ENCODE results near the gene HELZ. TPM values are rescaled to one million over a fixed set of nuclear protein-coding genes. Genes with fewer than 3 reads are reported as not detected.

The HELZ gene
- total RNA-seq, 1 donor from 2014 or later: 71.0 TPM

DNA sequence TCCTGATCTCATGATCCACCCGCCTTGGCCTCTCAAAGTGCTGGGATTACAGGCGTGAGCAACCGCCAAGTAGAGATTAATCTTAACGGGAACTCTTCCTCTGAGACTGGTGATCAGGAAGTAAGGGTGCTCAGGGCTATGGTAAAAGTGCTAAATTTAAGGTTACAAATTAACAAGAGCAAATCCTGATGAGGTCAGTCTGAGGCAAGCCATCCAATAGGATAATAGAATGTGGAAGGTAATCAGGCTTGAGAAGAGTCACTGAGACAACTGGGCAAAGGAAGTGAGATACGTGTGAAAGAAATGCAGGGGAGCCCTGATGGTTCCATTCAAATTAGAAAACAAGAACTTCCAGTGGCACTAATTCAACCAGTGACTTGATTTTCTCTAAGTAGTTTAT lies 131.5 kb downstream of the HELZ start:
- no peak overlapping the region for H3K4me3 Mint-ChIP-seq (ENCODE audit: low read depth)
- H3K27me3 Mint-ChIP-seq: no peaks in the 10 kb centered on the region
- peaks cover 5% of the 10 kb centered on the region for H3K4me1 Mint-ChIP-seq (ENCODE audit: low read depth)
- no peak for DNase-seq (ENCODE audit: low spot score, unreplicated experiment)
- H3K36me3 Mint-ChIP-seq (ENCODE audit: insufficient read depth): peaks cover 48% of the 10 kb centered on the region
- TF ChIP-seq, protein P1, sequence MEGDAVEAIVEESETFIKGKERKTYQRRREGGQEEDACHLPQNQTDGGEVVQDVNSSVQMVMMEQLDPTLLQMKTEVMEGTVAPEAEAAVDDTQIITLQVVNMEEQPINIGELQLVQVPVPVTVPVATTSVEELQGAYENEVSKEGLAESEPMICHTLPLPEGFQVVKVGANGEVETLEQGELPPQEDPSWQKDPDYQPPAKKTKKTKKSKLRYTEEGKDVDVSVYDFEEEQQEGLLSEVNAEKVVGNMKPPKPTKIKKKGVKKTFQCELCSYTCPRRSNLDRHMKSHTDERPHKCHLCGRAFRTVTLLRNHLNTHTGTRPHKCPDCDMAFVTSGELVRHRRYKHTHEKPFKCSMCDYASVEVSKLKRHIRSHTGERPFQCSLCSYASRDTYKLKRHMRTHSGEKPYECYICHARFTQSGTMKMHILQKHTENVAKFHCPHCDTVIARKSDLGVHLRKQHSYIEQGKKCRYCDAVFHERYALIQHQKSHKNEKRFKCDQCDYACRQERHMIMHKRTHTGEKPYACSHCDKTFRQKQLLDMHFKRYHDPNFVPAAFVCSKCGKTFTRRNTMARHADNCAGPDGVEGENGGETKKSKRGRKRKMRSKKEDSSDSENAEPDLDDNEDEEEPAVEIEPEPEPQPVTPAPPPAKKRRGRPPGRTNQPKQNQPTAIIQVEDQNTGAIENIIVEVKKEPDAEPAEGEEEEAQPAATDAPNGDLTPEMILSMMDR (IDR thresholded peaks at IDR 0.05; ENCODE audit: unreplicated experiment): no peak
- H3K27ac Mint-ChIP-seq: no peak overlapping the region
- peaks cover 14% of the 10 kb centered on the region for H3K9me3 Mint-ChIP-seq (ENCODE audit: low read depth)

GRCh38 chr17:67111808-67112207 lies 133.2 kb downstream of the HELZ start:
- H3K27ac Mint-ChIP-seq: no peak overlapping the region
- peaks cover 46% of the 10 kb centered on the region for H3K36me3 Mint-ChIP-seq (ENCODE audit: insufficient read depth)

DNA sequence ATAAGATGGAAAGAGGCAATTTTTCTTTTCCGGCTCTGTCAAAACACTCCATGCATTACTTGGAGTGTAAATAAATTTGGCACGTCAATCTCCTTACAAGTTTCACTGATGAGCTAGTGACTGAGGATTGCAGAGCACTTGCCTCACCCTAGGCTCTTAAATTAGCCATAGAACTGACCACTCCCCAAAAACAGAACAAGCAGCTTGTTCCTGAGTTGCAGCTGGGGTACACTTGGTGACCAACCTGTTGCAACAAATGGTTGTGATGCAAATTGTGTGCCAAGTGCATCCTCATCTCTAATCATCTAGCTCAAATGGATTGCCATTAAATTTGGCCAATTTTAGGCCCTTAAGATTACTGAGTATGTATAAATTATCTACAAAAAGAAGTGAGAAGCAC lies 133.7 kb downstream of the HELZ start:
- no peak overlapping the region for H3K4me3 Mint-ChIP-seq (ENCODE audit: low read depth)
- DNase-seq (ENCODE audit: low spot score, unreplicated experiment): no peak
- H3K27ac Mint-ChIP-seq: no peak overlapping the region
- peaks cover 5% of the 10 kb centered on the region for H3K4me1 Mint-ChIP-seq (ENCODE audit: low read depth)
- no peaks in the 10 kb centered on the region for H3K27me3 Mint-ChIP-seq
- H3K9me3 Mint-ChIP-seq (ENCODE audit: low read depth): peaks cover 12% of the 10 kb centered on the region
- TF ChIP-seq, protein P1 (IDR thresholded peaks at IDR 0.05; ENCODE audit: unreplicated experiment): no peak
- peaks cover 42% of the 10 kb centered on the region for H3K36me3 Mint-ChIP-seq (ENCODE audit: insufficient read depth)

More at GRCh38 chr17:67111808-67112207, 133.2 kb downstream of the HELZ start:
- Mint-ChIP-seq H3K27me3 (no peaks in the 10 kb centered on the region), H3K4me1 (ENCODE audit: low read depth) (peaks cover 5% of the 10 kb centered on the region), H3K9me3 (ENCODE audit: low read depth) (peaks cover 14% of the 10 kb centered on the region), H3K4me3 (ENCODE audit: low read depth) (no peak overlapping the region)
- no peak for DNase-seq (ENCODE audit: low spot score, unreplicated experiment)
- TF ChIP-seq, protein P1 (IDR thresholded peaks at IDR 0.05; ENCODE audit: unreplicated experiment): no peak

DNA sequence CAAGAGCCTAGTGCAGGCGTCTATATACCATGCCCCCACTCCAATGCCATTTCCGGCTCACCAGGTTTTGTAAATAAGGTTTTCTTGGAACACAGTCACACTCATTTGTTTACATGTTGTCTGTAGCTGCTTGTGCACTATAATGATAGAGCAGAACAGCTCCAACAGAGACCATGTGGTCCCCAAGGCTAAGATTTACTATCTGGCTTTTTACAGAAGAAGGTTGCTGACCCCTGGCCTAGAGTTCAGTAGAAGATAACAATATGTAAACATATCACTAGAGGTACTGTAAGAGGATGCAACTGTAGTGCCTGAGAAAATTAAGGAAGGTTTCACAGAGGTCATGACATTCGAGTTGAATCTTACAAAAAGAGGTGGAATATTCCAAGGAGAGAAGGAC lies 134.4 kb downstream of the HELZ start:
- peaks cover 5% of the 10 kb centered on the region for H3K9me3 Mint-ChIP-seq (ENCODE audit: low read depth)
- H3K4me3 Mint-ChIP-seq (ENCODE audit: low read depth): no peak overlapping the region
- H3K27ac Mint-ChIP-seq: no peak overlapping the region
- no peaks in the 10 kb centered on the region for H3K27me3 Mint-ChIP-seq
- H3K36me3 Mint-ChIP-seq (ENCODE audit: insufficient read depth): peaks cover 36% of the 10 kb centered on the region
- H3K4me1 Mint-ChIP-seq (ENCODE audit: low read depth): peaks cover 5% of the 10 kb centered on the region
- TF ChIP-seq, protein P1 (IDR thresholded peaks at IDR 0.05; ENCODE audit: unreplicated experiment): no peak
- DNase-seq (ENCODE audit: low spot score, unreplicated experiment): no peak

DNA sequence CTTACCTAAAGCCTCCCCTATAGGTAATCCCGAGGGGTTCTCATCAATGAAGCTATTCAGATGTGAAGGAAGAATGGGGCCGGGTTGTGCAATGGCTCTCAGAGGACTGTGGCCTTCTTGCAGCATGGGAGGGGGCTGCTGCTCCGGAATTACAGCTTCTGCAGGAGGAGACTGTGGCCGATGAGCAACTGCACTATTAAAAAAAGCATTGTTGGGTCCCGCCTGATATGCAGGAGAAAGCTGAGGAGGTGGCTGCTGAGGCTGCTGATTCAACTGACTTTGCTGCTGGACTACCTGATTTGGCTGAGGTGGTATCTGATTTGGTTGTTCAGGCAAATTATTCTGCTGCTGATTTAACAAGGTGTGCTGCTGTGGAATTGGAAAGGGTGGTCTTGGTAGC lies 135.9 kb downstream of the HELZ start:
- TF ChIP-seq, protein P1 (IDR thresholded peaks at IDR 0.05; ENCODE audit: unreplicated experiment): no peak
- peaks cover 5% of the 10 kb centered on the region for H3K4me1 Mint-ChIP-seq (ENCODE audit: low read depth)
- H3K27me3 Mint-ChIP-seq: no peaks in the 10 kb centered on the region
- H3K36me3 Mint-ChIP-seq (ENCODE audit: insufficient read depth): peaks cover 36% of the 10 kb centered on the region
- no peak for DNase-seq (ENCODE audit: low spot score, unreplicated experiment)
- no peak overlapping the region for H3K4me3 Mint-ChIP-seq (ENCODE audit: low read depth)
- no peaks in the 10 kb centered on the region for H3K9me3 Mint-ChIP-seq (ENCODE audit: low read depth)
- peak overlapping the region; percentile 3 for H3K27ac Mint-ChIP-seq
